ENCODE data around the gene HDLBP.
"Not testable (repeated sequence)": the region's sequence is repeated elsewhere in the genome, so short reads cannot be mapped to it uniquely, and the experiment has no call there.

- not testable (repeated sequence) for TF ChIP-seq CTCF (IDR thresholded peaks at IDR 0.05); POLR2AphosphoS5 (IDR thresholded peaks at IDR 0.05; ENCODE audit: insufficient read depth in 1 of 2, low read depth in 1 of 2); POLR2A (IDR thresholded peaks at IDR 0.05)
Measured at GRCh38 chr2:241318830-241319229, 3.4 kb upstream of the HDLBP start.
